ENCODE results near the gene BAIAP2L1. TPM values are rescaled to one million over a fixed set of nuclear protein-coding genes. Genes with fewer than 3 reads are reported as not detected.

BAIAP2L1 gene
- total RNA-seq, 2 experiments from 2014 or later, result 0.33 to 0.61 TPM

GRCh38 chr7:98395951-98396350 is 4.9 kb downstream of the BAIAP2L1 start:
- no peak for TF ChIP-seq CTCF (IDR thresholded peaks at IDR 0.05)
- H3K36me3 ChIP-seq (ENCODE audit: insufficient read depth, low read length), result no peaks in the 10 kb centered on the region
- H3K36me3 Mint-ChIP-seq (ENCODE audit: low read depth), result no peaks in the 10 kb centered on the region
- H3K9me3 Mint-ChIP-seq, result no peaks in the 10 kb centered on the region
- ATAC-seq (ENCODE audit: poor library complexity) (no peak), DNase-seq (no peak)
- peaks cover 24% of the 10 kb centered on the region for H3K27me3 Mint-ChIP-seq
- intact Hi-C loops (cut with DNase I, micrococcal nuclease), result no loop called here
- peaks cover 7% of the 10 kb centered on the region for H3K4me1 Mint-ChIP-seq (ENCODE audit: low read depth)
- H3K4me3 ChIP-seq (ENCODE audit: low read length), result no peak overlapping the region
- POLR2A ChIA-PET, result no interaction called here
- H3K4me3 Mint-ChIP-seq, result no peak overlapping the region
- H3K4me1 ChIP-seq (ENCODE audit: insufficient read depth, low read length), result peaks cover 6% of the 10 kb centered on the region
- no peak overlapping the region for H3K27ac ChIP-seq (ENCODE audit: low read depth in 1 of 2, low read length in 2 of 2)
- CTCF ChIA-PET, result no interaction called here
- H3K9me3 ChIP-seq (ENCODE audit: control insufficient read depth in 1 of 2, insufficient read depth in 1 of 2, low read length in 2 of 2), result no peaks in the 10 kb centered on the region
- H3K27me3 ChIP-seq (ENCODE audit: control insufficient read depth in 1 of 2, insufficient read depth in 2 of 2, low read length in 2 of 2), result peaks cover 0 to 5% of the 10 kb centered on the region in 2 experiments
- no peak overlapping the region for H3K27ac Mint-ChIP-seq

DNA sequence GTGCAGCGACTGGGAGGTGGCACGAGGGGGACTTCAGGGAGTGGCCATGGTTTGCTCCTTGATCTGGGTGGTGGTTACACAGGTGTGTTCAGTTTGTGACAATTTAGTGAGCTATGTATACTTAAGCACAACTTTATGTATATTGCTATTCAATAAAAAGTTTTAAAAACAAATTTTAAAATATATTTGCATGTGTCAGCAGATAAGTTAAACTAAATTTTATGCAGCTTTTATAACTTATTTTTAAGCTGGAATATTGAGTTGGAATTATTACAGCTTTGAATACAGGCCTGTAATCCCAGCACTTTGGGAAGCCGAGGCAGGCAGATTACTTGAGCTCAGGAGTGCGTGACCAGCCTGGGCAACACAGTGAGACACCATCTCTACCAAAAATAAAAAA is 5.4 kb downstream of the BAIAP2L1 start:
- ATAC-seq (ENCODE audit: poor library complexity) (no peak), DNase-seq (no peak)
- CTCF ChIA-PET, result interaction anchor here (0.6 kb wide), 1 partner anchor 653 kb away, joined by 3 read pairs; no protein-coding TSS in a partner anchor
- Mint-ChIP-seq H3K4me1 (ENCODE audit: low read depth) (peaks cover 7% of the 10 kb centered on the region), H3K36me3 (ENCODE audit: low read depth) (no peaks in the 10 kb centered on the region), H3K27me3 (peaks cover 24% of the 10 kb centered on the region), H3K27ac (no peak overlapping the region), H3K9me3 (no peaks in the 10 kb centered on the region), H3K4me3 (no peak overlapping the region)
- Histone ChIP-seq H3K9me3 (ENCODE audit: control insufficient read depth in 1 of 2, insufficient read depth in 1 of 2, low read length in 2 of 2) (no peaks in the 10 kb centered on the region), H3K27ac (ENCODE audit: low read depth in 1 of 2, low read length in 2 of 2) (no peak overlapping the region), H3K36me3 (ENCODE audit: insufficient read depth, low read length) (no peaks in the 10 kb centered on the region), H3K27me3 (ENCODE audit: control insufficient read depth in 1 of 2, insufficient read depth in 2 of 2, low read length in 2 of 2) (peaks cover 0 to 5% of the 10 kb centered on the region in 2 experiments), H3K4me3 (ENCODE audit: low read length) (no peak overlapping the region), H3K4me1 (ENCODE audit: insufficient read depth, low read length) (peaks cover 5% of the 10 kb centered on the region)
- POLR2A ChIA-PET, result no interaction called here
- intact Hi-C loops (cut with DNase I, micrococcal nuclease), result no loop called here
- TF ChIP-seq CTCF (IDR thresholded peaks at IDR 0.05), result no peak

- Histone ChIP-seq H3K4me1 (ENCODE audit: insufficient read depth, low read length) (no peaks in the 10 kb centered on the region), H3K36me3 (ENCODE audit: insufficient read depth, low read length) (no peaks in the 10 kb centered on the region), H3K27me3 (ENCODE audit: control insufficient read depth in 1 of 2, insufficient read depth in 2 of 2, low read length in 2 of 2) (peaks cover 0 to 5% of the 10 kb centered on the region in 2 experiments), H3K27ac (ENCODE audit: low read depth in 1 of 2, low read length in 2 of 2) (no peak overlapping the region), H3K4me3 (ENCODE audit: low read length) (no peak overlapping the region), H3K9me3 (ENCODE audit: control insufficient read depth in 1 of 2, insufficient read depth in 1 of 2, low read length in 2 of 2) (no peaks in the 10 kb centered on the region)
- ATAC-seq (ENCODE audit: poor library complexity) (no peak), DNase-seq (no peak)
- POLR2A ChIA-PET, result no interaction called here
- Mint-ChIP-seq H3K27ac (no peak overlapping the region), H3K4me3 (no peak overlapping the region), H3K36me3 (ENCODE audit: low read depth) (no peaks in the 10 kb centered on the region), H3K9me3 (no peaks in the 10 kb centered on the region), H3K27me3 (peaks cover 19% of the 10 kb centered on the region), H3K4me1 (ENCODE audit: low read depth) (peaks cover under 1% of the 10 kb centered on the region)
- intact Hi-C loops (cut with DNase I, micrococcal nuclease), result no loop called here
- CTCF ChIA-PET, result no interaction called here
- no peak for TF ChIP-seq CTCF (IDR thresholded peaks at IDR 0.05)
Observed at GRCh38 chr7:98394377-98394836, 6.5 kb downstream of the BAIAP2L1 start.

Data from CD4-positive, alpha-beta T cell (primary cell).